ENCODE data around the gene TSSK2. TPM values are rescaled to one million over a fixed set of nuclear protein-coding genes. Genes with fewer than 3 reads are reported as not detected.
"Not testable (repeated sequence)": the region's sequence is repeated elsewhere in the genome, so short reads cannot be mapped to it uniquely, and the experiment has no call there.

Gene TSSK2
- total RNA-seq, result not detected

- H3K9ac ChIP-seq (ENCODE audit: low read depth in 1 of 3, low read length in 3 of 3), result no peak within 1 kb of the TSS
- H3K36me3 ChIP-seq (ENCODE audit: control insufficient read depth in 3 of 3, insufficient read depth in 3 of 3, low read length in 3 of 3), result peaks cover 30 to 44% (median 35%) of the 10 kb centered on the region in 3 donors
- no peak within 1 kb of the TSS for H3K4me3 ChIP-seq (ENCODE audit: low read length in 3 of 3)
- no peak within 1 kb of the TSS for H3K27ac ChIP-seq (ENCODE audit: low read depth, low read length)
- no peaks in the 10 kb centered on the region for H3K4me1 ChIP-seq (ENCODE audit: control insufficient read depth in 3 of 3, insufficient read depth in 3 of 3, low read length in 3 of 3)
- no peaks in the 10 kb centered on the region for H3K27me3 ChIP-seq (ENCODE audit: control insufficient read depth in 3 of 3, insufficient read depth in 3 of 3, low read length in 3 of 3)
- H3K9me3 ChIP-seq (ENCODE audit: control insufficient read depth in 3 of 3, low read length in 3 of 3), result no peaks in the 10 kb centered on the region
Observed at GRCh38 chr22:19130959-19131684, at the start of gene TSSK2. TSS of gene TSSK2 (plus strand) at chr22:19131308. CDS start at chr22:19131400, 92 bp downstream.

- peaks cover 7 to 10% (median 9%) of the 10 kb centered on the region in 3 donors for H3K4me1 ChIP-seq (ENCODE audit: control insufficient read depth in 3 of 3, insufficient read depth in 3 of 3, low read length in 3 of 3)
- H3K9me3 ChIP-seq (ENCODE audit: control insufficient read depth in 3 of 3, low read length in 3 of 3), result no peaks in the 10 kb centered on the region
- H3K27me3 ChIP-seq (ENCODE audit: control insufficient read depth in 3 of 3, insufficient read depth in 3 of 3, low read length in 3 of 3), result no peaks in the 10 kb centered on the region
- no peak overlapping the region for H3K27ac ChIP-seq (ENCODE audit: low read depth, low read length)
- no peak overlapping the region for H3K9ac ChIP-seq (ENCODE audit: low read depth in 1 of 3, low read length in 3 of 3)
- peaks cover 5 to 13% (median 6%) of the 10 kb centered on the region in 3 donors for H3K36me3 ChIP-seq (ENCODE audit: control insufficient read depth in 3 of 3, insufficient read depth in 3 of 3, low read length in 3 of 3)
- no peak overlapping the region for H3K4me3 ChIP-seq (ENCODE audit: low read length in 3 of 3)
Observed at GRCh38 chr22:19081351-19081750, 49.8 kb upstream of the TSSK2 start.

DNA sequence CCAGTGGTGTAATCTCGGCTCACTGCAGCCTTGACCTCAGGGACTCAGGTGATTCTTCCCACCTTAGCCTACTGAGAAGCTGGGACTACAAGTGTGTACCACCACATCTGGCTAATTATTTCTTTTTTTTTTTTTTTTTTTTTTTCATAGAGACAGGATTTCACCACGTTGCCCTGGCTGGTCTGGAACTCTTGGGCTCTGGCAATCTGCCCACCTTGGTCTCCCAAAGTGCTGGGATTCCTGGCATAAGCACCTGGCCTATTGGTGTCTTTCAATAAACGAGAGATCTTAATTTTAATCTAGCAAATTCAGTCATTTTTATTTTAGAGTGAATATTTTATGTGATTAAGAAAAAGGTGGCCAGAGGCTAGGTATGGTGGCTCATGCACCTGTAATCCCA is 49.0 kb upstream of the TSSK2 start:
- H3K9me3 ChIP-seq (ENCODE audit: control insufficient read depth in 3 of 3, low read length in 3 of 3), result no peaks in the 10 kb centered on the region
- no peak overlapping the region for H3K9ac ChIP-seq (ENCODE audit: low read depth in 1 of 3, low read length in 3 of 3)
- H3K36me3 ChIP-seq (ENCODE audit: control insufficient read depth in 3 of 3, insufficient read depth in 3 of 3, low read length in 3 of 3), result peaks cover 5 to 13% (median 6%) of the 10 kb centered on the region in 3 donors
- H3K27me3 ChIP-seq (ENCODE audit: control insufficient read depth in 3 of 3, insufficient read depth in 3 of 3, low read length in 3 of 3), result no peaks in the 10 kb centered on the region
- peaks cover 8 to 18% (median 14%) of the 10 kb centered on the region in 3 donors for H3K4me1 ChIP-seq (ENCODE audit: control insufficient read depth in 3 of 3, insufficient read depth in 3 of 3, low read length in 3 of 3)
- no peak overlapping the region for H3K27ac ChIP-seq (ENCODE audit: low read depth, low read length)
- H3K4me3 ChIP-seq (ENCODE audit: low read length in 3 of 3), result no peak overlapping the region

DNA sequence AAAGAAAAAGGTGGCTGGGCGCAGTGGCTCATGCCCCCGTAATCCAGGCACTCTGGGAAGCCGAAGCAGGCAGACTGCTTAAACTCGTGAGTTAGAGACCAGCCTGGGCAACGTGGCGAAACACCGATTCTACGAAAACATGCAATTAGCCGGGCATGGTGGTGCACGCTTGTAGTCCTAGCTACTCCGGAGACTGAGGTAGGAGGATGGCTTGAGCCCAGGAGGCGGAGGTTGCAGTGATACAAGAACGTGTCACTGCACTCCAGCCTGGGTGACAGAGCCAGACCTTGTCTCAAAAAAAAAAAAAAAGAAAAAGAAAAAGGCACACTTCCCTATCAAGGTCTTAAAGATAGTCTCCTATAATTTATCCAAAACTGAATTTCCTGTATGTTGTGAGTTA is 48.3 kb upstream of the TSSK2 start:
- Histone ChIP-seq H3K36me3 (ENCODE audit: control insufficient read depth in 3 of 3, insufficient read depth in 3 of 3, low read length in 3 of 3) (peaks cover 5 to 15% (median 6%) of the 10 kb centered on the region in 3 donors), H3K4me1 (ENCODE audit: control insufficient read depth in 3 of 3, insufficient read depth in 3 of 3, low read length in 3 of 3) (peaks cover 12 to 25% (median 19%) of the 10 kb centered on the region in 3 donors), H3K27me3 (ENCODE audit: control insufficient read depth in 3 of 3, insufficient read depth in 3 of 3, low read length in 3 of 3) (no peaks in the 10 kb centered on the region), H3K9ac (ENCODE audit: low read depth in 1 of 3, low read length in 3 of 3) (no peak overlapping the region), H3K4me3 (ENCODE audit: low read length in 3 of 3) (no peak overlapping the region), H3K27ac (ENCODE audit: low read depth, low read length) (no peak overlapping the region), H3K9me3 (ENCODE audit: control insufficient read depth in 3 of 3, low read length in 3 of 3) (no peaks in the 10 kb centered on the region)

- Histone ChIP-seq H3K36me3 (ENCODE audit: control insufficient read depth in 3 of 3, insufficient read depth in 3 of 3, low read length in 3 of 3) (peaks cover 8 to 24% (median 12%) of the 10 kb centered on the region in 3 donors), H3K4me1 (ENCODE audit: control insufficient read depth in 3 of 3, insufficient read depth in 3 of 3, low read length in 3 of 3) (peaks cover 12 to 30% (median 20%) of the 10 kb centered on the region in 3 donors)
- not testable (repeated sequence) for H3K27me3 ChIP-seq (ENCODE audit: control insufficient read depth in 3 of 3, insufficient read depth in 3 of 3, low read length in 3 of 3); H3K27ac ChIP-seq (ENCODE audit: low read depth, low read length); H3K9ac ChIP-seq (ENCODE audit: low read depth in 1 of 3, low read length in 3 of 3); H3K4me3 ChIP-seq (ENCODE audit: low read length in 3 of 3); H3K9me3 ChIP-seq (ENCODE audit: control insufficient read depth in 3 of 3, low read length in 3 of 3)
Observed at GRCh38 chr22:19084126-19084525, 47.0 kb upstream of the TSSK2 start.

DNA sequence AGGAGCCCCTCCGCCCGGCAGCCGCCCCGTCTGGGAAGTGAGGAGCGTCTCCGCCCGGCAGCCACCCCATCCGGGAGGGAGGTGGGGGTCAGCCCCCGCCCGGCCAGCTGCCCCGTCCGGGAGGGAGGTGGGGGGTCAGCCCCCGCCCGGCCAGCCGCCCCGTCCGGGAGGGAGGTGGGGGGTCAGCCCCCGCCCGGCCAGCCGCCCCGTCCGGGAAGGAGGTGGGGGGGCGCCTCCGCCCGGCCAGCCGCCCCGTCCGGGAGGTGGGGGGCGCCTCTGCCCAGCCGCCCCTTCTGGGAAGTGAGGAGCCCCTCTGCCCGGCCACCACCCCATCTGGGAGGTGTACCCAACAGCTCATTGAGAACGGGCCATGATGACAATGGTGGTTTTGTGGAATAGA is 46.5 kb upstream of the TSSK2 start:
- not testable (repeated sequence) for H3K4me3 ChIP-seq (ENCODE audit: low read length in 3 of 3); H3K27ac ChIP-seq (ENCODE audit: low read depth, low read length); H3K9me3 ChIP-seq (ENCODE audit: control insufficient read depth in 3 of 3, low read length in 3 of 3); H3K27me3 ChIP-seq (ENCODE audit: control insufficient read depth in 3 of 3, insufficient read depth in 3 of 3, low read length in 3 of 3); H3K9ac ChIP-seq (ENCODE audit: low read depth in 1 of 3, low read length in 3 of 3)
- Histone ChIP-seq H3K4me1 (ENCODE audit: control insufficient read depth in 3 of 3, insufficient read depth in 3 of 3, low read length in 3 of 3) (peaks cover 12 to 30% (median 20%) of the 10 kb centered on the region in 3 donors), H3K36me3 (ENCODE audit: control insufficient read depth in 3 of 3, insufficient read depth in 3 of 3, low read length in 3 of 3) (peaks cover 8 to 26% (median 15%) of the 10 kb centered on the region in 3 donors)

DNA sequence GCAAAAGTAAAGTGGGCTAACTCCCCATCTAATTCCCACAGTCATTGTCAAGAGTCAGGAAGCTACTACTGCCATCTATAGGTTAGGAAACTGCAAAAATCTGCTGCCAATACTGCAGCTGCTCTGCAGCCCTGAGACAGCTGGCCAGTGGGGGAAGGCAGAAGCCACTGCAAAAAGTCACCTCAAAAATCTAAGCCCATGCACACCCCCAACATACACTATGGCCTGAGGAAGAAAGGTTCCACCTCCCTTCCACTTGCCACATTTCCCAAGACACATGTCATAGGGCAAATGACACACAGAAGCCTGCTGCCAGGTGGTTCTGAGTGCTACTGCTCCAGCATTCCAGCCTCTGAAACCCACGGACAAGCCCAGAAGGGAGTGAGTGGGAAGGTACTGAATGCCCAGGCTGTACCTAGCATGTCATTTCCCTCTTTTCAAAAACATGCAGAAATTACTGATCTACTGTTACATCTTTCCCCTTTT is 45.8 kb upstream of the TSSK2 start:
- Histone ChIP-seq H3K9ac (ENCODE audit: low read depth in 1 of 3, low read length in 3 of 3) (peak overlapping the region in 1 of 3 donors; percentile 26), H3K4me1 (ENCODE audit: control insufficient read depth in 3 of 3, insufficient read depth in 3 of 3, low read length in 3 of 3) (peaks cover 12 to 30% (median 20%) of the 10 kb centered on the region in 3 donors), H3K27ac (ENCODE audit: low read depth, low read length) (peak overlapping the region; percentile 33), H3K36me3 (ENCODE audit: control insufficient read depth in 3 of 3, insufficient read depth in 3 of 3, low read length in 3 of 3) (peaks cover 8 to 20% (median 12%) of the 10 kb centered on the region in 3 donors), H3K27me3 (ENCODE audit: control insufficient read depth in 3 of 3, insufficient read depth in 3 of 3, low read length in 3 of 3) (no peaks in the 10 kb centered on the region), H3K9me3 (ENCODE audit: control insufficient read depth in 3 of 3, low read length in 3 of 3) (no peaks in the 10 kb centered on the region), H3K4me3 (ENCODE audit: low read length in 3 of 3) (no peak overlapping the region)

DNA sequence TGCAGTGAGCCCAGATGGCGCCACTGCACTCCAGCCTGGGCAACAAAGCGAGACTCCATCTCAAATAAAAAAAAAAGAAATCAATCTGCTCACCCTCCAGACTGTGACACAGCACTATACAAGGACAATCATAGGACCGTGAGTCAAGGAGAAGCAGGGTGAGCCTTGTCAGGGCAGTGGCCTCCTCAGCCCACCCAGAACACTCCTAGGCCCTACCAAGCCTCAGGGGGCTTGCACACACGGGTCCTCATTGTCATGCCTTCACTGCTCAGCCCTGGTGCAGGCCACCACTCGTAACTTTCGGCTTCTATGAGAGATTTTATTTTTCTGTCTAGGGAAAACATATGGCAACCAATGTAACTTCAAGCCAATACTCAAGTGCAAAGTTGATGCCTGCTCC is 44.7 kb upstream of the TSSK2 start:
- H3K36me3 ChIP-seq (ENCODE audit: control insufficient read depth in 3 of 3, insufficient read depth in 3 of 3, low read length in 3 of 3), result peaks cover 4 to 15% (median 12%) of the 10 kb centered on the region in 3 donors
- peaks cover 12 to 30% (median 20%) of the 10 kb centered on the region in 3 donors for H3K4me1 ChIP-seq (ENCODE audit: control insufficient read depth in 3 of 3, insufficient read depth in 3 of 3, low read length in 3 of 3)
- no peaks in the 10 kb centered on the region for H3K27me3 ChIP-seq (ENCODE audit: control insufficient read depth in 3 of 3, insufficient read depth in 3 of 3, low read length in 3 of 3)
- H3K9me3 ChIP-seq (ENCODE audit: control insufficient read depth in 3 of 3, low read length in 3 of 3), result no peaks in the 10 kb centered on the region
- no peak overlapping the region for H3K4me3 ChIP-seq (ENCODE audit: low read length in 3 of 3)
- no peak overlapping the region for H3K27ac ChIP-seq (ENCODE audit: low read depth, low read length)
- H3K9ac ChIP-seq (ENCODE audit: low read depth in 1 of 3, low read length in 3 of 3), result no peak overlapping the region

- Histone ChIP-seq H3K27ac (ENCODE audit: low read depth, low read length) (no peak overlapping the region), H3K27me3 (ENCODE audit: control insufficient read depth in 3 of 3, insufficient read depth in 3 of 3, low read length in 3 of 3) (no peaks in the 10 kb centered on the region), H3K4me1 (ENCODE audit: control insufficient read depth in 3 of 3, insufficient read depth in 3 of 3, low read length in 3 of 3) (peaks cover 12 to 30% (median 20%) of the 10 kb centered on the region in 3 donors)
Observed at GRCh38 chr22:19086896-19087295, 44.2 kb upstream of the TSSK2 start.

GRCh38 chr22:19088866-19089595 is 42.1 kb upstream of the TSSK2 start:
- no peaks in the 10 kb centered on the region for H3K9me3 ChIP-seq (ENCODE audit: control insufficient read depth in 3 of 3, low read length in 3 of 3)
- H3K4me3 ChIP-seq (ENCODE audit: low read length in 3 of 3), result no peak overlapping the region
- H3K36me3 ChIP-seq (ENCODE audit: control insufficient read depth in 3 of 3, insufficient read depth in 3 of 3, low read length in 3 of 3), result peaks cover 4 to 15% (median 10%) of the 10 kb centered on the region in 3 donors
- no peak overlapping the region for H3K27ac ChIP-seq (ENCODE audit: low read depth, low read length)
- H3K27me3 ChIP-seq (ENCODE audit: control insufficient read depth in 3 of 3, insufficient read depth in 3 of 3, low read length in 3 of 3), result no peaks in the 10 kb centered on the region
- H3K4me1 ChIP-seq (ENCODE audit: control insufficient read depth in 3 of 3, insufficient read depth in 3 of 3, low read length in 3 of 3), result peaks cover 12 to 30% (median 20%) of the 10 kb centered on the region in 3 donors
- H3K9ac ChIP-seq (ENCODE audit: low read depth in 1 of 3, low read length in 3 of 3), result no peak overlapping the region

More at GRCh38 chr22:19086896-19087295, 44.2 kb upstream of the TSSK2 start:
- Histone ChIP-seq H3K9me3 (ENCODE audit: control insufficient read depth in 3 of 3, low read length in 3 of 3) (no peaks in the 10 kb centered on the region), H3K9ac (ENCODE audit: low read depth in 1 of 3, low read length in 3 of 3) (no peak overlapping the region), H3K36me3 (ENCODE audit: control insufficient read depth in 3 of 3, insufficient read depth in 3 of 3, low read length in 3 of 3) (peaks cover 4 to 15% (median 12%) of the 10 kb centered on the region in 3 donors), H3K4me3 (ENCODE audit: low read length in 3 of 3) (no peak overlapping the region)
